Measurements from ENCODE around the gene ZFP14.

ZFP14 gene

DNA sequence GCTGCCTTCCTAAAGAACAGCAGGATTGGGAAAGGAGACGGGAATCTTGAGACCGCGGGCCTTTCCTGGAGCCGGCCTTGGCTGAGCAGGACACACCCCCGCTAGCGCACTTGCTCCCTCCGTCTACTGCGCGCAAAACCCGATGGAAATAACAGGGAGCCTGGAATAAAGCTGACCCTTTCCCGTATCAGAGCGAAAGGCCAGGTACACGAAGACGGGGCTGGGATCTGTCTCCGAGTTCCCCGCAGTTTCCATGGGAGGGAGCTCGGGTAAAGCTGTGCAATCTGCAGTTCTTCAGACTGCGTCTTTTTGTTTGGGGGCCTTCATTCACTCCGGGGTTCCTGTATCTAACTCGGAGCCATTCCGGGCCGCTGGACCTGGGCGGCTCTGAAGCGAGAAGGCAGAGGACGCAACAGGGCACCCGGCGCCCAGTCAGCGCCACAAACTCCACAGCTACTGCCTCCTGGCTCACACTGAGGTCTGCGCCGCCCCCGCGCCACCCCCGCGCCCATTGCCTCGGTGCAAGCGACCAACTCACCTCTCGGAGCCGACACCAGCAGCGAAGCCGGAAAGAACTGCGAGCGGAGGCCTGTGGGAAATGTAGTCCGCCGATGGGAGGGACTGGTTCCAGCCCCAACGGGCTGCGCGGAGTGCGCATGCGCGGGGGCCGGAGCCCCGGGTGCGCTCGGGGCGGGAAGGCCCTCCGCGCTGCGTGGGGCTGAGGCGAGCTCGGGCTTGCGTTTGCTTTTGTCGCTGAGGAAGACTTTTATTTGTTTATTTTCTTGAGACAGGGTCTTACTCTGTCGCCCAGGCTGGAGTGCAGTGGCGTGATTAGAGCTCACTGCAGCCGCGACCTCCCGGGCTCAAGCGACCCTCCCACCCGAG, at the start of gene ZFP14:
Gene ZFP14, minus strand, starts transcription at position 577 of the 885 bp plus-strand sequence. CDS start 11,309 bp downstream, outside the sequence.
- peak; percentile 100 for DNase-seq (ENCODE audit: low spot score)

DNA sequence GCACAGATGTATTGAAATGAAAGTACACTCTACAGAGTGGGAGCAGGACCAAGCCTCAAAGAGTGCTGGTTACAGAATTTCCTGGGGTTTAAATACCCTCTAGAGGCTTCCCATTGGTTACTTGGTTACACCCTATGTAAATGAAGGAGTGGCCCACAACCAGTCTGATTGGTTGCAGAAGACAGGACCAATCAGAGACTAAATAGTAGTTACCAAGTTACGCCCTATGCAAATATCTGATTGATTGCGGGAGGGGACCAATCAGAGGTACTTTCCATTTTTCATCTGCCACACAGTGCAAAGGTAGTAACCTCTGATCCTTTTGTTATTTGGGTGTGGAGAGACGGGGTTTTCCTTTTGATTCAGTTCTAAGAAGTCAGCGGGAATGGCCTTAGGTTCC, 44.9 kb upstream of the ZFP14 start:
- no peak for DNase-seq (ENCODE audit: low spot score)

DNA sequence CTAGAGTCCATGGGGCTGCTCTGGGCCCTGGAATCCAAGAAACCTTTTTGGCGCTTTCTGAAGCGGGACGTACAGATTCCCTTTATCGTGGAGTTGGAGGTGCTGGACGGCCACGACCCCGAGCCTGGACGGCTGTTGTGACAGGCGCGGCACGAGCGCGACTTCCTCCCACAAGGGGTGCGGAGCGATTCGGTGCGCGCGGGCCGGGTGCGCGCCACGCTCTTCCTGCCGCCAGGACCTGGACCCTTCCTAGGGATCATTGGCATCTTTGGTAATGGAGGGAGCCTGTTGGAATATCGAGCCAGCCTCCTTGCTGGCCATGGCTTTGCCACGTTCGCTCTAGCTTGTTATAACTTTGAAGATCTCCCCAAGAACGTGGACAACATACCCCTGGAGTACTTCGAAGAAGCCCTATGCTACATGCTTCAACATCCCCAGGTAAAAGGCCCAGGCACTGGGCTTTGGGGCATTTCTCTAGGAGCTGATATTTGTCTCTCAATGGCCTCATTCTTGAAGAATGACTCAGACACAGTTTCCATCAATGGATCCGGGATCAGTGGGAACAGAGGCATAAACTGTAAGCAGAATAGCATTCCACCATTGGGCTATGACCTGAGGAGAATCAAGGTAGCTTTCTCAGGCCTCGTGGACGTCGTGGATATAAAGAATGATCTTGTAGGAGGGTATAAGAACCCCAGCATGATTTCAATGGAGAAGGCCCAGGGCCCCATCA, 42.9 kb upstream of the ZFP14 start:
- DNase-seq (ENCODE audit: low spot score): no peak

DNA sequence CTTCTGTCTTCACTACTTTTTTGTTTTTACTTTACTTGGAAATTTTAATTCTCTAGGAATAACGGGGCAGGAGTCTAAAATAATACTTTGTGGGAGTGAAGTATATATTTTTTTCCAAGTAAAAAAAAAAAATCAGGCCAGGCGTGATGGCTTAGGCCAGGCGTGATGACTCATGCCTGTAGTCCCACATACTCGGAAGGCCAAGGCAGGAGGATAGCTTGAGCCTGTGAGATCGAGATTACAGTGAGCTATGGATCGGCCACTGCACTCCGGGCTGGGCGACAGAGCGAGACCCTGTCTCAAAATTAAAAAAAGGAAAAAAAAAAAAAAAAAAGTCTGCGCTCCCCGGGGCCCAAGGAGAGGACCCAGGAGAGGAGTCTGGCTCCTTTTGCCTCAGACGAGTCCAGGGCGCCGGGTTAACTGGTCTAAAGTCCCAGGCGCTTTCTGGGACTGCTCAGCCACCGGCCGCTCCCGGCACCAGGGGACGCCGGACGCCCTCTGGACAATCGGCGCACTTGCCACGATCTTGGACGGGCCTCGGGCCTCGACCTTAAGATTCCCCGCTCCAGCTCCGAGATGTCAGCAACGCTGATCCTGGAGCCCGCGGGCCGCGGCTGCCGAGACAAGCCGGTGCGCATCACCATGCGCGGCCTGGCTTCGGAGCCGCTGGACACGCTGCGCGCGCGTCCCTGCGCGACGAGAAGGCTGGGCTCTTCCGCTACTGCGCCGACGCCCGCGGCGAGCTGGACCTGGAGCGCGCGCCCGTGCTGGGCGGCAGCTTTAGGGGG, 42.2 kb upstream of the ZFP14 start:
- peak; percentile 29 for DNase-seq (ENCODE audit: low spot score)

DNA sequence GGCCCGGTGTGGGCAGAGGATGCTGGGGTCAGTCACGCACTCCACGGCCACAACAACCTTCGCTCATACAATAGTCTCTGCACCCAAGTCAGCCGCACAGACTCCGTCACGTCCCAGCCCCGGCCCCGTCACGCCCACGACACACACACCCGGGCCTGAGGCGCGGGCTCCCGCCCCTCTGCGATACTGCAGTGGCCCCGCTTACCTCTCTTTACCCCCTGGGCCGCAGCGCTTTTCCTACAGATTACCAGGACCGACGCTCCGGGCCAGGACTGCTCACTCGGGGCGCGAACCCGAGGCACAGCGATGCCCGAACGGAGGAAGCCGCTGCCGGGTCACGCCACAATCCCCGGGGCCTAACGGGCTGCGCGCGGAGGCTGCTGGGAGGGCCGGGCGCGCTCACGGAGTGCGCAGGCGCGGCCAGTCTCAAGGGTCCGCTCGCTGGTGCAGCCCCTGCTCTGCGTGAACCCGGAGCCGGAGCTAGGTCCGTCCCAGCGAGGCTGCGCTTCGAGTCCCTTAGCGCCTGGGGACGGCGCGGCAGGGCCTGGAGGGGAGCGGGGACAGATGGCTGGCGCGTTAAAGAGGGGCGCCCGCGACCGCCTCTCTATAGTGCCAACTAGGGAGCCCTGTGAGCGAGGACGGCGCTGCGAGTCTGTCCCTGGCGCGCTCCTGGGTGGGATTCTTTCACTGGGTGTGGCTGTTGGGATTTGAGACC, 39.4 kb upstream of the ZFP14 start, which contains the start of gene ZFP82:
Gene ZFP82, minus strand, starts transcription at position 358 of the 715 bp plus-strand sequence. CDS start 8,855 bp downstream, outside the sequence.
- peak; percentile 97 for DNase-seq (ENCODE audit: low spot score)

DNA sequence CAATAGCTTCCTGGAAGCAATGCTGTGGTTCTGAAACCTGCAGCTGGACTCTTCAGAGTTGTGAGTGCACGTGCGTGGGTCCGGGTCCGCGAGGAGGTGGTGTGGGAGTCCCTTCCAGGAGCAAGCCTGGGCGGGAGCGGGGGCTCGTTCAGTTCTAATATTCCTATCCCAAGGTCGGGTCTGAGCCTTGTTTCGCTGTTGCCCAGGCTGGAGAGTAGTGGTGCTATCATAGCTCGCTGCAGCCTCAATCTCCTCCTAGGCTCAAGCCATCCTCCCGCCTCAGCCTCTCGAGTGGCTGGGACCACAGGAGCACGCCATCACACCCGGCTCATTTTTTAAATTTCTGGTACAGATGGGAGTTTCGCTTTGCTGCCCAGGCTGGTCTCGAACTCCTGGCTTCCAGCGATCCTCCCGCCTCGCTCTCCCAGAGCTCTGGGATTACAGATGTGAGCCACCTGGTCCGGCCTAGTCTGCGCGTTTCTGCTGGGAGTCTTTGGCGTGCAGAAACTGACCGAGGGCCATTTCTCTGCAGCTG, 38.8 kb upstream of the ZFP14 start:
- no peak for DNase-seq (ENCODE audit: low spot score)

DNA sequence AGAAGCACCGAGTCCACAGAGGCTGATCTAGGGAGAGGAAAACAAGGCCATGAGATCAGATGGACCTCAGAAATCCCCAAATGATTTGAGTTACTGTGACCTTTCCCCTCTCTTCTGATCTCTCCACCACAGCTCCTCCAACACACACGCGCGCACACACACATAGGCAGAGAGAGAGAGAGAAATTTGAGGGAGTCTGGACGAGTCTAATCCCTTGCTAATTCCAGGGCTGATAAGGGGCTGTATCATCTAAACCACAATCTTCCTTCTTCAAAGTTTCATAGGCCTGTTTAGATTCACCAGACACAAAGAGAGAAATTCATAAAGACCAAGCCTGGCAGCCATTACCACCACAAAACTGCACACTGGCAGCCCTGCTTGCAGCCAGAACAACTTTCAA, 30.8 kb upstream of the ZFP14 start:
- DNase-seq (ENCODE audit: low spot score): no peak

DNA sequence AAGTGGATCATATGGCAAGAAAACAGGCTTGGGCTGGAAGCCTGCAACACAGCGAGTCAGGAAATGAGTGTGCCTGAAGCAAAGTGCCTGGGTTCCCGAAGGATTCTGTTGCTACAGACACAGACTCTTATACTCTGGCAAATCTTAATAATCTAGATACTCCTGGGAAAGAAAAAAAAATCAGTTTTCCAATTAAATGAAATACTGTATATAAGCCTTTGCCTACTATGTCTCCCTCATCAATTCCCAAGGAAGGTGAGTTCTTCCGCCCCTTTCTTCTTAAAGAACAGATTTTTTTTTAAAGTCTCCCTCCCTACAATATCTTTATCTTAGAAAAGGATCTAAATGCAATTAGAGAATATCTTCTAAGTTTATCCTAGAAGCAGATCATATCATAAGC, 29.1 kb upstream of the ZFP14 start:
- no peak for DNase-seq (ENCODE audit: low spot score)

DNA sequence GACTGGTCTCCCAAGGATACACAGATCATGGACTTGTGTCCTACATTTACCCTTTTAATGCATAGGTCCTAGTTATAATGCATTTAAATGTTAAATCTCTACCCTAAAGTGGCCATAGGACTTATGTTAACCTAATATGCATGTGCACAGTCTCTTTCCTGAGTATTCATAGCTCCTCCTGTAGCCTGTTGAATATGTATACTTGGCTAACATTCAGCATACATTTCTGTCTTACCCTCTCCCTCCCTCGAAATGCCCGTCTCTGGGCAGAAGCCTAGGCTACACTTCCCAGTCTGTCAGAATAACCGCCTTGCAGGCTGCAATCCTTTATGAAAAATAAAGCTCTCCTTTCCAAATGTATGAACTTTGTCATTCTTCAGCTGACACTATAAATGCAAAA, 25.5 kb upstream of the ZFP14 start:
- no peak for DNase-seq (ENCODE audit: low spot score)

DNA sequence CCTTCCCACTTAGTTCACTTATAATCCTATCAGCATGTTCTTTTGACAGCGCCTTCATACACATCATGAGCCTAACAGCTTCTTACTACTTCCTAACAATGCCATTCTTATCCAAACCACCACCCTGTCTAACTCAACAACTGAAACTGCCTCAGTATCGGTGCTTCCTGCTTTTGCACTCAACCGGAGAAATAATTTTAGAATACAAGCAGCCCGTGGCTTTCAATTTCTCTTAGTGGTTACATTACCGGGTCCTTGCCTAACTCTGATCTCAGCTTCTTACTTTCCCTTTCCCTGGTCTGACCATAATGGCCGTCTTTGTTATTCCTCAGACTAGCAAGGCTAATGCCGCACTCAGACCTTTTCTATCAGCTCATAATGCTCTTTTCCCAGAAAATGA, 22.5 kb upstream of the ZFP14 start:
- DNase-seq (ENCODE audit: low spot score): no peak

DNA sequence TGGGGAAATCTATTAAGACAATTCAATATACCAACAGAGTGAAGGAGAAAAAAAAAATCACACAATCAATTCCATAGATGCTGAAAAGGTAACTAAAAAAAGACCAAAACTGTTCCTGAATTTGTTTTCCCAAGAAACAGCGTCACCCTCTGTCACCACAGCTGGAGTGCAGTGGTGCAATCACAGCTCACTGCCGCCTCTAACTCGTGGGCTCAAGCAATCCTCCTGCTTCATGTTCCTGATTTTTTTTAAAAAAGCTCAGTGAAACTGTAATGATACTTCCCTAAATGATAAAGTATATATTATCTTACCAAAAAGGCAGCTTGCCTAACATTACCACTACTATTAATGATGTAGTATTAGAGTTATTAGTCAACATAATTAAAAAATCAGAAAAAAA, 19.6 kb upstream of the ZFP14 start:
- DNase-seq (ENCODE audit: low spot score): no peak

DNA sequence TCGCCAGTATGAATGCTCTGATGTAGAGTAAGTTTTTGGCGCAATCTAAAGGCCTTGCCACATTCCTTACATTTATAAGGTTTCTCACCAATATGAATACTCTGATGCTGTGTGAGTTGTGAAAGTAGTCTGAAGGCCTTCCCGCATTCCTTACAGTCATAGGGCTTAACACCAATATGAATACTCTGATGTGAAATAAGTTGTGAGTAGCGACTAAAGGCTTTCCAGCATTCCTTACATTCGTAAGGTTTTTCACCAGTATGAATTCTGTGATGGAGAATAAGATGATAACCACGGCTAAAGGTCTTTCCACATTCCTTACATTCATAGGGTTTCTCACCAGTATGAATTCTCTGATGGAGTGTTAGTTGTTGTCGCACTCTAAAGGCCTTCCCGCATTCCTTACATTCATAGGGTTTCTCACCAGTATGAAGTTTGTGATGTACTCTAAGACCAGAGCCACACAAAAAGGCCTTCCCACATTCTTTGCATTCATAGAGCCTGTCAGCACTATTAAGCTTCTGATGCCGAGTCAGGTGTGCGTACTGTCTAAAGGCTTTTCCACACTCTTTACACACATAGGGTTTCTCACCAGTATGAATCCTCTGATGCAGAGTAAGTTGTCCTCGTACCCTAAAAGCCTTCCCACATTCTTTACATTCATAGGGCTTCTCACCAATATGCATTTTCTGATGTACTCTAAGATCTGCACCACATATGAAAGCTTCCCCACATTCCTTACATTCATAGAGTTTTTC, 14.1 kb upstream of the ZFP14 start:
- no peak for DNase-seq (ENCODE audit: low spot score)

DNA sequence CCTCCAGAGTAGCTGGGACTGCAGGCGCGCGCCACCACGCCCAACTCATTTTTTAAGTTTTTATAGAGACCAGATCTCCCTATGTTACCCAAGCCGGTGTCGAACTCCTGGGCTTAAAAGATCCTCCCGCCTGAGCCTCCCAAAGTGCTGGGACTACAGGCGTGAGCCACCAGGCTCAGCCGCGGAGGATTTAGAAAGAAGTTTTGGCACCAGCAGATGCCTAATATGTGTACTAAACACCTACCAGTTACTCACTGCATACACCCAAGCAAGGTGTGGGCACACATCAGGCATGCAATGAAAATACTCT, 464 bp upstream of the ZFP14 start:
- DNase-seq (ENCODE audit: low spot score): no peak

DNA sequence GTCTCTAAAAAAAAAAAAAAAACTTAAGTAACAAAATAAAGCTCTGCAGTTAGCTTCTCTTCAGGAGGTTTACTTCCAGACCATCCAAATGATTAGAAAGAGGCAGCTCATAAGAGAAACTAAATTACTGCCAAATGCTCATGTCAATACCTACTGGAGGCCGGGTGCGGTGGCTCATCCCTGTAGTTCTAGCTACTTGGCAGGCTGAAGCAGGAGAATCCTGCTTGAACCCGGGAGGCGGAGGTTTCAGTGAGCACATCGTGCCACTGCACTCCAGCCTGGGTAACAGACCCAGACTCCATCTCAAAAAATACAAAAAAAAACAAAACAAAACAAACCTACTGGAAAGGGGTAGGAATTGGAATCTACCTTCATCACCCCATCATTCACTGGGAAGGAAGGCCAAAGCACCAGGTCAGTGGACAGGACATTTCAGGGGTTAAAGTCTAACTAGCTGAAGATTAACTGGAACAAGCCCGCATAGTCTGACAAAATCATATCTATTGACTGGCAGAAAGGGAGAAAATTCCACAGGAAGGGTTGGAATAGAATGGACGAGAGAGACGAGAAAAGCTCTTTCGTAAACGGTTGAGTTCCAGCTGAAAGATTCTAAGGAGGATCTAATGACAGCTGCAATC, 1.3 kb downstream of the ZFP14 start:
- DNase-seq (ENCODE audit: low spot score): peak; percentile 15

DNA sequence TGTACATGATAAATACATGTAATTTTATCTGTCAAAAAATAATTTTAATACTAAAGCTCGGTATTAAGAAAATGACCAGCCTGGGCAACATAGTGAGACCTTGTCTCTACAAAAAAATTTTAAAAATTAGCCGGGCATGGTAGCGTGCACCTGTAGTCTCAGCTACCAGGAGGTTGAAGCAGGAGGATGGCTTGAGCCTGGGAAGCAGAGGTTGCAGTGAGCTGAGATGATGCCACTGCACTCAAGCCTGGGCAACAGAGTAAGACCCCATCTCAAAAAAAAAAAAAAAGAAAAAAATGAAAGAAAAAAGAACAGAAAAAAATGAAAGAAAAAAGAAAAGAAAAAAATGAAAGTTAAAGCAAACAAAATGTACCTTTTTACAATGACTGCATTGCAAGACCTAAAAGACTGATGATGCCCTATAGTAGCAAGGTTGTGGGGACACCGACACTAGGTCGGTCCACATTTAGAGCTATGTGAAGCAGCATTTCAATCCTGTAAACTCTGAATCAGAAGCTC, 5.3 kb downstream of the ZFP14 start:
- no peak for DNase-seq (ENCODE audit: low spot score)

DNA sequence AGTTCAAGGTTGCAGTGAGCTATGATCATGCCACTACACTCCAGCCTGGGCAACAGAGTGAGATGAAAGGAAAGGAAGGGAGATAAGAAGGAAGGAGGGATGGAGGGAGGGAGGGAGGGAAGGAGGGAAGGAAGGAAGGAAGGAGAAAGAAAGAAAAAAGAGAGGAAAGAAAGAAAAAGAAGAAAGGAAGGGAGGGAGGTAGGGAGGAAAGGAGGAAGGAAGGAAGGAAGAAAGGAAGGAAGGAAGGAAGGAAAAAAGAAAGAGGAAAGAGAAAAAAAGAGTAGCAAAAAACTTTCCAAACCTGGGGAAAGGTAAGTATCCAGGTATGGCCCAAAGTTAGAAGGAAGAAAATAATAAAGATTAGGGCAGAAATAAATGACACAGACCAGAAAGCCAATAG, 7.1 kb downstream of the ZFP14 start:
- DNase-seq (ENCODE audit: low spot score): no peak

DNA sequence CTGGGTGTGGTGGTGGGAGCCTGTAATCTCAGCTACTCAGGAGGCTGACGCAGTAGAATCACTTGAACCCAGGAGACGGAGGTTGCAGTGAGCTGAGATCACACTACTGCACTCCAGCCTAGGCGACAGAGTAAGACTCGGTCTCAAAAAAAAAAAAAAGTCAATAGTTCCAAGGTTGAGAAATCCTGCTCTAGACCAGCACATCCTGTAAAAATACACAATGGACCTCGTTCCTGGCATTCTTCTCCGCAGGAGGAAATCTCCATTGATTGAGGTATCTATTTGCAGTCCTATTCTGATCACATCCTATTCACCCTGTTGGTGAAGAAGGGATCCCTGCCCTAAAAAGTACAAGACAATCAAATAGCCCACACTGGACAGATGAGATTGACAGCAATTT, 15.2 kb downstream of the ZFP14 start:
- no peak for DNase-seq (ENCODE audit: low spot score)

DNA sequence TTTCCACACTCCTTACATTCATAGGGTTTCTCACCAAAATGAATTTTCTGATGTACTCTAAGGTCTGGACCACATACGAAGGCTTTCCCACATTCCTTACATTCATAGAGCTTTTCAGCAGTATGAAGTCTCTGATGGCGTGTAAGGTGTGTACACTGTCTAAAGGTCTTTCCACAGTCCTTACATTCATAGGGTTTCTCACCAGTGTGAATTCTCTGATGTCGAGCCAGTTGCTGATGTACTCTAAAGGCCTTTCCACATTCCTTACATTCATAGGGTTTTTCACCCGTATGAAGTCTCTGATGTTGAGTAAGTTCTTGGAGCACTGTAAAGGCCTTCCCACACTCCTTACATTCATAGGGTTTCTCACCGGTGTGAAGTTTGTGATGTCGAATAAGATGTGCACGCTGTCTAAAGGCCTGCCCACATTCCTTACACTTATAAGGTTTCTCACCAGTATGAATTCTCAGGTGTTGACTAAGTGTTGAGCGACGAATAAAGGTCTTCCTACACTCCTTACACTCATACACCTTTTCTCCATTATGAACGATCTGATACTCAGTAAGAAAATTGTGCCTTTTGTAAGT, 38.1 kb downstream of the ZFP14 start:
- DNase-seq (ENCODE audit: low spot score): no peak

DNA sequence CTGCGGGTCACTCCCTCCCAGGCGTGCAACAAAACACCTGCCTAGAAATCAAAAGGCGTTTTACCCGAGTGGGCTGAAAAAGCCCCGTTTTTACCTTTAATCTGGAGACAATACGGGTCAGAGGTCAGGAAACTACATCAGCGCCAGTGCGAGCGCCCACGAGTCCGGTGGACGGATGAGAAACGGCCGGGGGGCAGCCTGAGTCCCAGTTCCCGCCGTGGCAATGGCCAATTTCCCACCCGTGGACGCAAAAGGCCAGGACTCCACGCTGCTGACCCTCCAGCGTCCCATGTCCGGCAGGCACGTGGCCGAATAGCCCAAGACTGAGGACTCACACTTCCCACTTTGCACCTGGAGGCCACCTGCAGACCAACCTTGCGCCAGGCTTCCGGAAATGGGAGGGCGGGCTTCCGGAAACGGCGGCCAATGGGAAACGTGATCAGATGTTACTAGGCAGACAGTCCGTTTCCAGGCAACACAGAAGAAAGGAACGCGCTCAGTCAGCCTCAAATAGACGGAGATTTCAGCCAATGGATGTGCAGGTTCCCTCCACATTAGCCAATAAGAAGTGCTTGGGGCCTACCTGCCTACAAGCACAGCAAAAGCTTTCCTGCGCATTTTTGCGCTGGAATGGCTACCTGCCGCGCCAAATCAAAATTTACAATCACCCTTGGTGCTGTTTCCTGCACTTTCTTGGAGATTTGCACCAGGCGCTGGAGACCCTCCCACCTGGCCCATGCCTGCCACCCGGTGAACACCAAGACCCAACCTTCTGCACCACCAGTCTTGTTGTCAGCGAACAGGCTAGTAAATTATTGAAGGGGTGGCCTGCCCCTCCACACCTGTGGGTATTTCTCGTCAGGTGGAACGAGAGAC, 47.4 kb downstream of the ZFP14 start:
- DNase-seq (ENCODE audit: low spot score): peak; percentile 96
